PC-9 (cell line): ENCODE measurements around the gene PLVAP.

Experiments used
- EZH2 ChIP-seq: fragments of 200-600 bp; sonication (generic); IDR thresholded peaks from 2 replicates; pipeline ENCODE4 v1.8.0; 2017; ENCODE audit warnings: antibody characterized with exemption, low read depth
- TF ChIP-seq, protein P1 (sequence below): fragments of 200-600 bp; sonication (generic); conservative IDR thresholded peaks from 2 replicates; pipeline ENCODE4 v1.6.1; 2017; ENCODE audit warnings: mixed run types, antibody characterized with exemption, mild to moderate bottlenecking, moderate library complexity

DNA sequence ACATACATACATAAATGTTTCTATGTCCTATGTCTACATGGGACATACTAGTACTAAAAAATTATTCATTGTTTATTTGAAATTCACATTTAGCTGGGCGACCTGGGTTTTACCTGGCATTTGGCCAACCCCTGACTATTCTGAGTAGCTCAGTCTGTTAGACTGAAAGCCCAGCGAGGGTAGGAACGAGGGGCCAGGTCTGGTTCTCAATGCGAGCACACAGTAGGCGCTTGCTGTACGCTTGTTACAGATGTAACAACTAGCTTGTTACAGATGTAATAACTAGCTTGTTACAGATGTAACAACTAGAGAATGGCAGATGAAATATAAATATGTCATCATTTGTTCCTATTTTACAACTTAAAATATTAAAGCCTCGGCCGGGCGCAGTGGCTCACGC lies 41.6 kb downstream of the PLVAP start:
- TF ChIP-seq EZH2 = no peak
- TF ChIP-seq, protein P1, sequence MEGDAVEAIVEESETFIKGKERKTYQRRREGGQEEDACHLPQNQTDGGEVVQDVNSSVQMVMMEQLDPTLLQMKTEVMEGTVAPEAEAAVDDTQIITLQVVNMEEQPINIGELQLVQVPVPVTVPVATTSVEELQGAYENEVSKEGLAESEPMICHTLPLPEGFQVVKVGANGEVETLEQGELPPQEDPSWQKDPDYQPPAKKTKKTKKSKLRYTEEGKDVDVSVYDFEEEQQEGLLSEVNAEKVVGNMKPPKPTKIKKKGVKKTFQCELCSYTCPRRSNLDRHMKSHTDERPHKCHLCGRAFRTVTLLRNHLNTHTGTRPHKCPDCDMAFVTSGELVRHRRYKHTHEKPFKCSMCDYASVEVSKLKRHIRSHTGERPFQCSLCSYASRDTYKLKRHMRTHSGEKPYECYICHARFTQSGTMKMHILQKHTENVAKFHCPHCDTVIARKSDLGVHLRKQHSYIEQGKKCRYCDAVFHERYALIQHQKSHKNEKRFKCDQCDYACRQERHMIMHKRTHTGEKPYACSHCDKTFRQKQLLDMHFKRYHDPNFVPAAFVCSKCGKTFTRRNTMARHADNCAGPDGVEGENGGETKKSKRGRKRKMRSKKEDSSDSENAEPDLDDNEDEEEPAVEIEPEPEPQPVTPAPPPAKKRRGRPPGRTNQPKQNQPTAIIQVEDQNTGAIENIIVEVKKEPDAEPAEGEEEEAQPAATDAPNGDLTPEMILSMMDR = no peak
